Vagina (tissue), 2 donors: ENCODE data around the gene FADS3. TPM values are rescaled to one million over a fixed set of nuclear protein-coding genes. Genes with fewer than 3 reads are reported as not detected.

Source experiments
- DNase-seq, 2 donors: peaks; one replicate each; pipeline ENCODE4 v3.0.0-alpha.2; 2017; ENCODE audit errors: extremely low spot score in 2 of 2
- H3K27ac ChIP-seq: fragments of 200-600 bp; sonication (generic); one replicate; pipeline ENCODE4 v1.5.1; 2019
- H3K27me3 ChIP-seq: fragments of 200-600 bp; sonication (generic); one replicate; pipeline ENCODE4 v1.5.1; 2019
- H3K36me3 ChIP-seq, 2 donors: fragments of 200-600 bp; sonication (generic); one replicate each; pipeline ENCODE4 v1.5.1; 2017 to 2019
- H3K4me1 ChIP-seq: fragments of 200-600 bp; sonication (generic); one replicate; pipeline ENCODE4 v1.5.1; 2019
- H3K4me3 ChIP-seq, 2 donors: fragments of 200-600 bp; sonication (generic); 1 replicate in 1 of 2; 2 replicates in 1 of 2; pipeline ENCODE4 v1.5.1; 2016 to 2019
- H3K9me3 ChIP-seq: fragments of 200-600 bp; sonication (generic); one replicate; pipeline ENCODE4 v1.5.1; 2019
- CTCF ChIP-seq, 3 experiments: fragments of 450-650 bp in 2 of 3; fragments of 200-600 bp in 1 of 3; sonication (generic) in 1 of 3; IDR thresholded peaks; one replicate each; pipeline ENCODE4 v1.5.1; 2017 to 2019; ENCODE audit warnings: antibody characterized with exemption in 3 of 3, mild to moderate bottlenecking in 2 of 3, moderate library complexity in 2 of 3
- POLR2A ChIP-seq, 2 donors: fragments of 450-650 bp; IDR thresholded peaks; one replicate each; pipeline ENCODE4 v1.6.1; 2017; ENCODE audit warnings: antibody characterized with exemption in 2 of 2, mild to moderate bottlenecking in 2 of 2, moderate library complexity in 2 of 2
- POLR2AphosphoS5 ChIP-seq, 2 donors: sonication (generic); formaldehyde crosslinking; IDR thresholded peaks; one replicate each; pipeline ENCODE4 v1.9.0; 2017; ENCODE audit warnings: antibody characterized with exemption in 2 of 2, mild to moderate bottlenecking in 2 of 2, low read depth in 1 of 2; ENCODE audit not compliant: insufficient read depth in 1 of 2
- intact Hi-C: fragments of 100-400 bp; cut with DNase I; formaldehyde crosslinking; loops from one replicate; pipeline ENCODE4 v1.15.1; 2023
- total RNA-seq: library from RNA; depleted of rRNA; stranded (reverse); fragments of >200 nt; gene quantifications from one replicate; pipeline ENCODE4 v1.2.3, GENCODE V29; 2016

Gene FADS3
- total RNA-seq, 1 donor from 2014 or later: 41.5 TPM

GRCh38 chr11:61862714-61863547 lies 28.4 kb downstream of the FADS3 start:
- H3K36me3 ChIP-seq: peaks cover 0 to 8% of the 10 kb centered on the region in 2 donors

GRCh38 chr11:61861634-61862033 lies 29.7 kb downstream of the FADS3 start:
- no peak for TF ChIP-seq CTCF (IDR thresholded peaks at IDR 0.05)
- no peak for TF ChIP-seq POLR2A (IDR thresholded peaks at IDR 0.05)
- no peak for TF ChIP-seq POLR2AphosphoS5 (IDR thresholded peaks at IDR 0.05; ENCODE audit: insufficient read depth in 1 of 2, low read depth in 1 of 2)

More at GRCh38 chr11:61862714-61863547, 28.4 kb downstream of the FADS3 start:
- no peak for TF ChIP-seq CTCF (IDR thresholded peaks at IDR 0.05)
- no peak for TF ChIP-seq POLR2A (IDR thresholded peaks at IDR 0.05)
- no peak for TF ChIP-seq POLR2AphosphoS5 (IDR thresholded peaks at IDR 0.05; ENCODE audit: insufficient read depth in 1 of 2, low read depth in 1 of 2)
- H3K27ac ChIP-seq: no peak overlapping the region
- intact Hi-C loops: no loop called here
- peaks cover 6% of the 10 kb centered on the region for H3K4me1 ChIP-seq
- DNase-seq: no peak
- no peaks in the 10 kb centered on the region for H3K27me3 ChIP-seq
- H3K9me3 ChIP-seq: no peaks in the 10 kb centered on the region
- no peak overlapping the region for H3K4me3 ChIP-seq

GRCh38 chr11:61860054-61860903 lies 31.1 kb downstream of the FADS3 start:
- no peak overlapping the region for H3K27ac ChIP-seq
- intact Hi-C loops: no loop called here
- H3K27me3 ChIP-seq: no peaks in the 10 kb centered on the region
- H3K4me1 ChIP-seq: peaks cover 6% of the 10 kb centered on the region
- peaks cover 0 to 17% of the 10 kb centered on the region in 2 donors for H3K36me3 ChIP-seq
- no peak for DNase-seq
- no peak for TF ChIP-seq CTCF (IDR thresholded peaks at IDR 0.05)
- no peak for TF ChIP-seq POLR2AphosphoS5 (IDR thresholded peaks at IDR 0.05; ENCODE audit: insufficient read depth in 1 of 2, low read depth in 1 of 2)
- TF ChIP-seq POLR2A (IDR thresholded peaks at IDR 0.05): no peak
- H3K4me3 ChIP-seq: no peak overlapping the region
- no peaks in the 10 kb centered on the region for H3K9me3 ChIP-seq

More at GRCh38 chr11:61861634-61862033, 29.7 kb downstream of the FADS3 start:
- Histone ChIP-seq H3K4me3 (no peak overlapping the region), H3K27ac (no peak overlapping the region), H3K36me3 (peaks cover 0 to 17% of the 10 kb centered on the region in 2 donors), H3K4me1 (peaks cover 6% of the 10 kb centered on the region), H3K27me3 (no peaks in the 10 kb centered on the region), H3K9me3 (no peaks in the 10 kb centered on the region)
- intact Hi-C loops: no loop called here
- DNase-seq: no peak

GRCh38 chr11:61855939-61856680 lies 35.2 kb downstream of the FADS3 start:
- Histone ChIP-seq H3K4me1 (peaks cover 6% of the 10 kb centered on the region), H3K27me3 (no peaks in the 10 kb centered on the region), H3K36me3 (peaks cover 0 to 11% of the 10 kb centered on the region in 2 donors), H3K27ac (no peak overlapping the region), H3K9me3 (no peaks in the 10 kb centered on the region), H3K4me3 (no peak overlapping the region)
- DNase-seq: no peak
- TF ChIP-seq POLR2AphosphoS5 (IDR thresholded peaks at IDR 0.05; ENCODE audit: insufficient read depth in 1 of 2, low read depth in 1 of 2) (no peak), POLR2A (IDR thresholded peaks at IDR 0.05) (no peak), CTCF (IDR thresholded peaks at IDR 0.05) (no peak)
- intact Hi-C loops: no loop called here
